Neural progenitor cell (in vitro differentiated cells): ENCODE measurements around the gene ELL. TPM values are rescaled to one million over a fixed set of nuclear protein-coding genes. Genes with fewer than 3 reads are reported as not detected.

Source experiments
- DNase-seq: peaks from one replicate; pipeline ENCODE4 v3.0.0-alpha.2; 2016; ENCODE audit warnings: low spot score
- H2AFZ ChIP-seq: fragments of 200-600 bp; sonication (generic); replicated peaks from 2 replicates; pipeline ENCODE4 v1.6.1; 2016; ENCODE audit warnings: antibody characterized with exemption
- H3F3A ChIP-seq: fragments of 200-600 bp; sonication (generic); 2 replicates; pipeline ENCODE4 v1.6.1; 2016; ENCODE audit warnings: antibody characterized with exemption, low read depth
- H3K27ac ChIP-seq: fragments of 200-600 bp; sonication (generic); 2 replicates; pipeline ENCODE4 v1.5.1; 2016; ENCODE audit warnings: mild to moderate bottlenecking
- H3K27me3 ChIP-seq: fragments of 200-600 bp; sonication (generic); 2 replicates; pipeline ENCODE4 v1.6.1; 2016; ENCODE audit warnings: mild to moderate bottlenecking, moderate library complexity
- H3K36me3 ChIP-seq: fragments of 200-600 bp; sonication (generic); 2 replicates; pipeline ENCODE4 v1.5.1; 2016
- H3K4me1 ChIP-seq: fragments of 200-600 bp; sonication (generic); 2 replicates; pipeline ENCODE4 v1.6.1; 2016; ENCODE audit warnings: mixed run types
- H3K4me2 ChIP-seq: fragments of 200-600 bp; sonication (generic); 2 replicates; pipeline ENCODE4 v1.6.1; 2016
- H3K4me3 ChIP-seq: fragments of 200-600 bp; sonication (generic); 2 replicates; pipeline ENCODE4 v1.5.1; 2016
- H3K79me2 ChIP-seq: fragments of 200-600 bp; sonication (generic); 2 replicates; pipeline ENCODE4 v1.6.1; 2016; ENCODE audit warnings: low read depth
- H3K9ac ChIP-seq: fragments of 200-600 bp; sonication (generic); 2 replicates; pipeline ENCODE4 v1.6.1; 2016
- H3K9me3 ChIP-seq: fragments of 200-600 bp; sonication (generic); 2 replicates; pipeline ENCODE4 v1.5.1; 2016; ENCODE audit warnings: low read depth
- H4K20me1 ChIP-seq: fragments of 200-600 bp; sonication (generic); 2 replicates; pipeline ENCODE4 v1.6.1; 2016; ENCODE audit warnings: low read depth
- H3K27ac Mint-ChIP-seq: 3 replicates; pipeline ENCODE4 v1.8.0; 2021; ENCODE audit warnings: mixed read lengths
- H3K27me3 Mint-ChIP-seq: 2 replicates; pipeline ENCODE4 v1.8.0; 2022; ENCODE audit warnings: low read depth, mild to moderate bottlenecking, inconsistent platforms, moderate library complexity, mixed read lengths; ENCODE audit not compliant: insufficient read depth
- H3K36me3 Mint-ChIP-seq: 3 replicates; pipeline ENCODE4 v1.8.0; 2021; ENCODE audit warnings: mixed read lengths
- H3K4me1 Mint-ChIP-seq: 3 replicates; pipeline ENCODE4 v1.8.0; 2021; ENCODE audit warnings: mixed read lengths
- H3K4me3 Mint-ChIP-seq: 3 replicates; pipeline ENCODE4 v1.8.0; 2021; ENCODE audit warnings: mild to moderate bottlenecking, moderate library complexity, mixed read lengths
- H3K9me3 Mint-ChIP-seq: 3 replicates; pipeline ENCODE4 v1.8.0; 2020; ENCODE audit warnings: mixed read lengths
- EZH2 ChIP-seq: fragments of 200-600 bp; sonication (generic); IDR thresholded peaks from 2 replicates; pipeline ENCODE4 v1.6.1; 2017; ENCODE audit warnings: antibody characterized with exemption, mild to moderate bottlenecking, moderate library complexity
- EZH2phosphoT487 ChIP-seq: fragments of 200-600 bp; sonication (generic); IDR thresholded peaks from 2 replicates; pipeline ENCODE4 v1.6.1; 2017; ENCODE audit warnings: antibody characterized with exemption
- total RNA-seq: library from RNA; depleted of rRNA; stranded (reverse); fragments of >200 nt; gene quantifications from 2 replicates; pipeline ENCODE4 v1.2.3, GENCODE V29; 2015; ENCODE audit warnings: low replicate concordance
- TF ChIP-seq, protein P1 (sequence below): fragments of 200-600 bp; sonication (generic); IDR thresholded peaks from 2 replicates; pipeline ENCODE4 v1.5.1; 2017; ENCODE audit warnings: antibody characterized with exemption, mild to moderate bottlenecking

The ELL gene
- total RNA-seq, 1 donor from 2014 or later = 2.9 TPM

DNA sequence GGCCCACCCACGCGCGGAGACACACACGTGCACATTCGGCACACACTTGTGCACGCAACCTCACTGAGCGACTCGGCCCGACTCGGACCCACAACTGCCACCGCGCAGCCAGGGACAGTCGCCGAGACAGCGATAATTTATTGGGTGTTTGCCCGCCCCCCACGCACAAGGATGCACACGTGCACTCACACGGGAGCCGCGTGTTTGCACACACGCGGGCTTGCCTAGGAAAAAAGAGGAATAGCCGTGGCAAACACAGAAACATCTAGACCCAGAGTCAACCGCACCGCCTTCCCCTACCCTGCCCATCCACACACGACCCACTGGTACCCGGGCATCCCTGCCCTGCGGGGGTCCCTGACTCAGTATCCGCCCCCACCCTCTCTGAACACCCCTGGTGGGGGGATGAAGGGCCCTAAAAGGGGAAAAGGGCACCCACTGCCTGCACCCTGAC, 103.8 kb downstream of the ELL start:
- Histone ChIP-seq H3K9ac (no peak overlapping the region), H3K27ac (no peak overlapping the region), H3K79me2 (peaks cover 18% of the 10 kb centered on the region), H3K27me3 (peaks cover 34% of the 10 kb centered on the region), H3K4me3 (peak overlapping the region; percentile 37), H3F3A (peaks cover 42% of the 10 kb centered on the region), H3K36me3 (no peaks in the 10 kb centered on the region), H4K20me1 (peaks cover 26% of the 10 kb centered on the region), H2AFZ (no peak overlapping the region), H3K4me2 (peak overlapping the region; percentile 72), H3K4me1 (peaks cover 7% of the 10 kb centered on the region), H3K9me3 (no peaks in the 10 kb centered on the region)
- TF ChIP-seq EZH2 (peak; percentile 18), EZH2phosphoT487 (no peak)
- TF ChIP-seq, protein P1, sequence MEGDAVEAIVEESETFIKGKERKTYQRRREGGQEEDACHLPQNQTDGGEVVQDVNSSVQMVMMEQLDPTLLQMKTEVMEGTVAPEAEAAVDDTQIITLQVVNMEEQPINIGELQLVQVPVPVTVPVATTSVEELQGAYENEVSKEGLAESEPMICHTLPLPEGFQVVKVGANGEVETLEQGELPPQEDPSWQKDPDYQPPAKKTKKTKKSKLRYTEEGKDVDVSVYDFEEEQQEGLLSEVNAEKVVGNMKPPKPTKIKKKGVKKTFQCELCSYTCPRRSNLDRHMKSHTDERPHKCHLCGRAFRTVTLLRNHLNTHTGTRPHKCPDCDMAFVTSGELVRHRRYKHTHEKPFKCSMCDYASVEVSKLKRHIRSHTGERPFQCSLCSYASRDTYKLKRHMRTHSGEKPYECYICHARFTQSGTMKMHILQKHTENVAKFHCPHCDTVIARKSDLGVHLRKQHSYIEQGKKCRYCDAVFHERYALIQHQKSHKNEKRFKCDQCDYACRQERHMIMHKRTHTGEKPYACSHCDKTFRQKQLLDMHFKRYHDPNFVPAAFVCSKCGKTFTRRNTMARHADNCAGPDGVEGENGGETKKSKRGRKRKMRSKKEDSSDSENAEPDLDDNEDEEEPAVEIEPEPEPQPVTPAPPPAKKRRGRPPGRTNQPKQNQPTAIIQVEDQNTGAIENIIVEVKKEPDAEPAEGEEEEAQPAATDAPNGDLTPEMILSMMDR = no peak
- DNase-seq = no peak
- peaks cover 20% of the 10 kb centered on the region for H3K27me3 Mint-ChIP-seq
- peaks cover under 1% of the 10 kb centered on the region for H3K36me3 Mint-ChIP-seq
- H3K4me3 Mint-ChIP-seq = peak overlapping the region; percentile 89
- peaks cover 65% of the 10 kb centered on the region for H3K4me1 Mint-ChIP-seq
- H3K9me3 Mint-ChIP-seq = no peaks in the 10 kb centered on the region
- no peak overlapping the region for H3K27ac Mint-ChIP-seq

DNA sequence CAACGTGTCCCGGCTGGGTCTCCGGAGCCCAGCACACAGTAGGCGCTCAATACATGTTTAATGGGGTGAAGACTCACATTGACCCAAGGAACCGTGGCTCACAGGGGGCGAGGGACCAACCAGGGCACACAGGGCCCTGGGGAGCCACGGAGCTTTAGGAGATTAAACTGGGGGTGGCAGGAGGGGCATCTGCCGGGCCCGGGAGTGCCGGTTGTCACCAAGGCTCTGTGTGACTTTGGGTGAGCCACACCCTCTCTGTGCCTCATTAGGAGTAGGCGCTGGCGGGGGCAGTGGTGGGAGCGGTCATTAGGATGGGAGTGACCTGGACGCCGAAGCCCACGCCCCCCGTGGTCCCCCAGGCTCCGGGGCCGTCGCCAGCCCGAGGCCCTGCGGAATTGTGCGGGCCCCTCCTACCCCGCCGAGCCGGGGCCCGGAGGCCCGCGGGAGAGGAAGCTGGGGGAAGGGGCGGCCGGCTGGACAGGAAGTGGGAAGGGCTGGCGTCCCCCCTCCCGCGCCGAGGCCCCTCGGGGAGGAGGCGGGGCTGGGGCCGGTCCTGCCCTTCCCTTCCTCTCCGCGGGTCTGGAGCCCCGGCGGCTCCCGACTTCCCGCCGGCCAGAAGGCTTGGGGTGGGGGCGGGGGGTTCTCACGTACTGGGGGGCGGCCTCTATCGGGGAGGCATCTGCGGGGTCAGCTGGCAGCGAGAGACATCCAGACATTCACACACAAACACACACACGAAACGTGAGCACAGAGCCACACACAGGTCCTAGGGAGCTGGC, 104.4 kb downstream of the ELL start:
- Histone ChIP-seq H3K4me2 (peak overlapping the region; percentile 72), H2AFZ (no peak overlapping the region), H3K36me3 (no peaks in the 10 kb centered on the region), H4K20me1 (peaks cover 19% of the 10 kb centered on the region), H3K79me2 (peaks cover 18% of the 10 kb centered on the region), H3K4me3 (peak overlapping the region; percentile 37), H3K9ac (no peak overlapping the region), H3K9me3 (no peaks in the 10 kb centered on the region), H3K4me1 (peaks cover 7% of the 10 kb centered on the region), H3F3A (peaks cover 42% of the 10 kb centered on the region), H3K27ac (no peak overlapping the region), H3K27me3 (peaks cover 34% of the 10 kb centered on the region)
- Mint-ChIP-seq H3K4me1 (peaks cover 60% of the 10 kb centered on the region), H3K27me3 (peaks cover 24% of the 10 kb centered on the region), H3K9me3 (peaks cover 1% of the 10 kb centered on the region), H3K27ac (peak overlapping the region; percentile 76), H3K4me3 (peak overlapping the region; percentile 89), H3K36me3 (no peaks in the 10 kb centered on the region)
- TF ChIP-seq EZH2phosphoT487 (no peak), EZH2 (no peak)
- TF ChIP-seq, protein P1 = no peak
- DNase-seq = peak; percentile 88

DNA sequence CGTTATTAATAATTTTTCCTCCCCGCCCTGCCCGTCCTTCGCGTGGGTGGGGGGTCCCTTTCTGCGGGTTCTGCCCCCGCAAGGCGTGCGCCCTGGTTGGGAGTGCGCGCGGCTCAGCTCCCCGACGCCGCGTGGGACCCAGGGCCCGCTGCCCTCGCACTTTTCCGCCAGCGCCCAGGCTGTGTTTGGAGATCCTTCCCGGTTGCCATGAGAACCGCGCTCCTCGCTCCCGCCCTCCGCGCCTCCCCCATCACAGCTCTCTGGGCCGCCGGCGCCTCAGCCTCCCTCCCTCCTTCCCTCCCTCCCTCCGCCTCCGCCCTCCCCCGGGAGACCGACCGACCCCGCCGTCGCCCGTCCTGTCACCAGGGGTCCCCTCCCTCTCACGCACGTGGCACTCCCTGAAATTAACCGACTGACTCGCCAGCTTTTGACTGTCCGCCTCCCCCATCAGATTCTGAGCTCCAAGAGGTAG, 105.1 kb downstream of the ELL start:
- no peak overlapping the region for H3K27ac ChIP-seq
- Mint-ChIP-seq H3K36me3 (no peaks in the 10 kb centered on the region), H3K9me3 (peaks cover 2% of the 10 kb centered on the region), H3K27ac (peak overlapping the region; percentile 98), H3K4me3 (peak overlapping the region; percentile 84), H3K27me3 (peaks cover 28% of the 10 kb centered on the region), H3K4me1 (peaks cover 56% of the 10 kb centered on the region)
- H3K4me1 ChIP-seq = peaks cover 7% of the 10 kb centered on the region
- peaks cover 38% of the 10 kb centered on the region for H3K27me3 ChIP-seq
- no peak overlapping the region for H2AFZ ChIP-seq
- H4K20me1 ChIP-seq = peaks cover 18% of the 10 kb centered on the region
- TF ChIP-seq, protein P1 = no peak
- TF ChIP-seq EZH2phosphoT487 (no peak), EZH2 (no peak)
- H3F3A ChIP-seq = peaks cover 42% of the 10 kb centered on the region
- H3K9ac ChIP-seq = no peak overlapping the region
- peak; percentile 92 for DNase-seq
- peak overlapping the region; percentile 72 for H3K4me2 ChIP-seq
- peaks cover 18% of the 10 kb centered on the region for H3K79me2 ChIP-seq
- H3K36me3 ChIP-seq = no peaks in the 10 kb centered on the region
- H3K9me3 ChIP-seq = no peaks in the 10 kb centered on the region
- H3K4me3 ChIP-seq = peak overlapping the region; percentile 37
